BE2C (cell line): Measurements from ENCODE around the gene DLGAP4.

Source experiments
- DNase-seq: peaks from one replicate; pipeline ENCODE4 v3.0.0-alpha.2; 2020
- H3K27me3 ChIP-seq: fragments of 250-450 bp; sonication (Bioruptor Pico); 2 replicates; pipeline ENCODE4 v1.5.1; 2020; ENCODE audit warnings: mild to moderate bottlenecking
- H3K36me3 ChIP-seq: fragments of 250-450 bp; sonication (Bioruptor Pico); 2 replicates; pipeline ENCODE4 v1.5.1; 2020; ENCODE audit warnings: mild to moderate bottlenecking
- H3K4me1 ChIP-seq: fragments of 250-450 bp; sonication (Bioruptor Pico); 2 replicates; pipeline ENCODE4 v1.5.1; 2020
- H3K4me3 ChIP-seq: 2 replicates; pipeline ENCODE4 v1.5.1; 2011; ENCODE audit warnings: low read depth, low read length
- H3K9me3 ChIP-seq: fragments of 250-450 bp; sonication (Bioruptor Pico); 2 replicates; pipeline ENCODE4 v1.5.1; 2020
- CTCF ChIP-seq: IDR thresholded peaks from 2 replicates; pipeline ENCODE4 v1.5.1; 2012; ENCODE audit warnings: mild to moderate bottlenecking, low read depth, low read length

Gene DLGAP4

GRCh38 chr20:36573798-36574365 is 267.7 kb downstream of the DLGAP4 start:
- H3K27me3 ChIP-seq: no peaks in the 10 kb centered on the region
- peaks cover 7% of the 10 kb centered on the region; the same call in 1 of the 2 replicates for H3K4me1 ChIP-seq
- H3K9me3 ChIP-seq: no peaks in the 10 kb centered on the region
- DNase-seq: no peak
- H3K36me3 ChIP-seq: peaks cover 4% of the 10 kb centered on the region
- peak overlapping the region; percentile 86 for H3K4me3 ChIP-seq
- no peak for TF ChIP-seq CTCF

- Histone ChIP-seq H3K9me3 (no peaks in the 10 kb centered on the region), H3K4me3 (peak overlapping the region; percentile 86), H3K27me3 (no peaks in the 10 kb centered on the region), H3K4me1 (peaks cover 7% of the 10 kb centered on the region; the same call in 1 of the 2 replicates), H3K36me3 (peaks cover 11% of the 10 kb centered on the region)
- no peak for TF ChIP-seq CTCF
- DNase-seq: peak; percentile 60
Observed at GRCh38 chr20:36574366-36575135, 268.4 kb downstream of the DLGAP4 start.

GRCh38 chr20:36576081-36576445 is 269.9 kb downstream of the DLGAP4 start:
- Histone ChIP-seq H3K36me3 (peaks cover 20% of the 10 kb centered on the region), H3K4me1 (peaks cover 4% of the 10 kb centered on the region; the same call in 1 of the 2 replicates), H3K9me3 (no peaks in the 10 kb centered on the region), H3K27me3 (no peaks in the 10 kb centered on the region), H3K4me3 (no peak overlapping the region)
- TF ChIP-seq CTCF: no peak
- DNase-seq: no peak
